ENCODE data around the gene PCDHGB2.
A peak's percentile ranks its signal among the peaks of the same experiment; 100 is the strongest.
"Not testable (repeated sequence)": the region's sequence is repeated elsewhere in the genome, so short reads cannot be mapped to it uniquely, and the experiment has no call there.

Gene PCDHGB2

GRCh38 chr5:141359790-141360426 is at the start of gene PCDHGB2:
Gene PCDHGB2, plus strand, starts transcription at chr5:141359994. Its CDS starts 142 bp downstream, at chr5:141360136.
- DNase-seq, result no peak

DNA sequence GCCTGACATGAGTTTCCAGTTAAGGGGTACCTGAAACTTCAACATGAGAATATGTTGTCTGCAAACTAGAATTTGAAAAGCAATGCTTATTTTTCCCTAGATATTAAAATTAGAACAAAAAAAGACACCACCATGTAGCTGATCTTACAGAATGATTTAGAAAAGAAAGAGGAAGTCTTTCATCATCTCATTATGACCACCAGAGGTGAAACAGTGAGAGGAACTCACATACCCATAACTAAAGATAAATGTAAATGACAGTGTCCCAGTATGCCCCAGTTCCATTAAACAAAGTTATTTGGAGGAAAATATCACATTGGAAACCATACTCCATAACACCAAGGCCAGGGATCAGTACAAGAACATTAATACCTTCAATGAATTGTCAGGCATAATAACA is 46.1 kb upstream of the PCDHGB2 start:
- DNase-seq, result no peak

GRCh38 chr5:141316963-141317362 is 42.8 kb upstream of the PCDHGB2 start:
- DNase-seq, result not testable (repeated sequence)

- DNase-seq, result no peak
These were observed 40.6 kb upstream of the PCDHGB2 start for GRCh38 chr5:141319202-141319601.

- DNase-seq, result no peak
These were observed 40.1 kb upstream of the PCDHGB2 start for GRCh38 chr5:141319699-141320098.

DNA sequence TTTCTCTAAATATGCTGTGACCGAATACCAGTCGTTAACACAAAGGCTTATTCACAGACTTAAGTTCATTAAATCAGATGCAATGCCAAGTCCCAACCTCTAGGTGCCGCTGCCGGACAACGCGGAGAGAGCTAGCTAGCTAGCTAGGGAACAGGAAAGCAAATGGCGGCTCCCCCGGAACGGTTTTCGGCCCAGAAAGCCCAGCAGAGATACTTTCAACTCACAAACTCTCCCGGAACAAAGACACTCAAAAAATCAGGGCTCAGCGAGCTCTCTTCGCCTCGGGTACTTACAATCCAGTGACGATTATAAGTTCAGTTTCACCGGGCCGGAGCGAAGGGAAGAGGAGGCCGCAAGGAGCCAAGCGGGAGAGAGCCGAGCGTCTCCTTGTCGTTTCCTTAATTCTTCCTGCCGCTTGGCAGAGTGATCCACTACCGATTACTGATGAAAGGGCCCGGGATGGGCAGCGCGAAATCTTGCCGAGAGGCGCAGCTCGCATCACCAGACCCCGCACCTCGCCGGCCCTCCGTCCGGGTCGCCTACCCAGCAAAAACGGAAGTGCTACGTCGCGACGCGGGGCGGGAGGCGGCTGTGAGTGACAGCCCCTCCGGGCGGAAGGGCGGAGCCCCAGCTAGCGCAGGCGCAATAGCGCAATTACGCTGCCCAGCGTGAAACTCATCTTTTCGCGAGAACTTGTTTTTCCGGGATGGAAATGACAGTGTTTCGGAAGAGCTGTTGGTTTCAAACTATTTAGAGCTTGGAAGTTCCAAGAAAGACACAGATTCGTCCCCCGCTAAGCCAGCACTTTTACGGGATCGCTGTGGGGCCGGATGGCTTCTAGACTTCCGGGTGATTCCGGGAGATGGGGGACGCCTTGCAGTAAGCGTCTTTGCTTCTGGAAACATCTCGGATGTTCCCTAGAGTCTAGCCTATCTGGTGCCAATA is 39.3 kb upstream of the PCDHGB2 start, which contains the start of gene TAF7:
Gene TAF7, minus strand, starts transcription at position 560 of the 945 bp plus-strand sequence. CDS start 740 bp downstream, outside the sequence.
- DNase-seq, result peak; percentile 22

GRCh38 chr5:141322261-141322660 is 37.5 kb upstream of the PCDHGB2 start:
- DNase-seq, result no peak

- DNase-seq, result no peak
These were observed 33.5 kb upstream of the PCDHGB2 start for GRCh38 chr5:141326088-141326854.

- no peak for DNase-seq
These were observed 31.6 kb upstream of the PCDHGB2 start for GRCh38 chr5:141328231-141328630.

GRCh38 chr5:141330299-141331080 is 29.3 kb upstream of the PCDHGB2 start, which contains the start of gene PCDHGA1:
Gene PCDHGA1, plus strand, starts transcription at chr5:141330514.
- no peak for DNase-seq

DNA sequence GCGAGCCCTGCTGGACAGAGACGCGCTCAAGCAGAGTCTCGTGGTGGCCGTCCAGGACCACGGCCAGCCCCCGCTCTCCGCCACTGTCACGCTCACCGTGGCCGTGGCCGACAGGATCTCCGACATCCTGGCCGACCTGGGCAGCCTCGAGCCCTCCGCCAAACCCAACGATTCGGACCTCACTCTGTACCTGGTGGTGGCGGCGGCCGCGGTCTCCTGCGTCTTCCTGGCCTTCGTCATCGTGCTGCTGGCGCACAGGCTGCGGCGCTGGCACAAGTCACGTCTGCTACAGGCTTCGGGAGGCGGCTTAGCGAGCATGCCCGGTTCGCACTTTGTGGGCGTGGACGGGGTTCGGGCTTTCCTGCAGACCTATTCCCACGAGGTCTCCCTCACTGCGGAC is 27.2 kb upstream of the PCDHGB2 start:
- DNase-seq, result not testable (repeated sequence)

DNA sequence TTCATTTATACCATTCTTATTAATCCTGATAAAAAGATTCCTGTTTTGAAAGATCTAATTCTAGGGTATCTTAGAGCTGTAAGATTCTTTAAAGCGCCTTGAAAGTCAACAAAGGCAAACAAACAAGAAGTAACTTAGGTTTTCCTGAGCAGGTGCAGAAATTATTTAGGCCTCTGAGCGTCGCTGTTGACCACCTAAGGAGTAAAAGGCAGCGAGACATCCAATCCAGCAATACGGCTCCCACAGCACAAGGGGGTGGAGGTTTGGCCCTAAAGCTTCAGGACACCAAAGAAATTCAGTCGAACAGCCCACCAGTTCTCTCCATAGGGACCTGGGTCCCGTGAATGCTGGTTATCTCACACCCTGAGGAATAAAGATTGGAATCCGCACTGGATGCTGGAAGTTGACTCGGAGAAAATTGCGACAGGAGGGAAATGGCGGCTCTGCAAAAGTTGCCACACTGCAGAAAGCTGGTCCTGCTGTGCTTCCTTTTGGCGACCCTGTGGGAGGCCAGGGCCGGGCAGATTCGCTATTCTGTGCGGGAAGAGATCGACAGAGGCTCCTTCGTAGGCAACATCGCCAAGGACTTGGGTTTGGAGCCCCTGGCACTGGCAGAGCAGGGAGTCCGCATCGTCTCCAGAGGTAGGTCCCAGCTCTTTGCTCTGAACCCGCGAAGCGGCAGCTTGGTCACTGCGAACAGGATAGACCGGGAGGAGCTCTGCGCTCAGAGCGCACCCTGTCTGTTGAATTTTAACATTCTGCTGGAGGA is 21.1 kb upstream of the PCDHGB2 start, which contains the start of gene PCDHGA2:
Gene PCDHGA2, plus strand, starts transcription at position 223 of the 769 bp plus-strand sequence.
- DNase-seq, result no peak

- DNase-seq, result not testable (repeated sequence)
These were observed 18.9 kb upstream of the PCDHGB2 start for GRCh38 chr5:141340781-141341354.

GRCh38 chr5:141342773-141343172 is 17.0 kb upstream of the PCDHGB2 start:
- DNase-seq, result no peak

GRCh38 chr5:141343242-141343952 is 16.4 kb upstream of the PCDHGB2 start, which contains the start of gene PCDHGA3:
Gene PCDHGA3, plus strand, starts transcription at chr5:141343829. Its CDS starts 205 bp downstream, at chr5:141344034.
- DNase-seq, result no peak

DNA sequence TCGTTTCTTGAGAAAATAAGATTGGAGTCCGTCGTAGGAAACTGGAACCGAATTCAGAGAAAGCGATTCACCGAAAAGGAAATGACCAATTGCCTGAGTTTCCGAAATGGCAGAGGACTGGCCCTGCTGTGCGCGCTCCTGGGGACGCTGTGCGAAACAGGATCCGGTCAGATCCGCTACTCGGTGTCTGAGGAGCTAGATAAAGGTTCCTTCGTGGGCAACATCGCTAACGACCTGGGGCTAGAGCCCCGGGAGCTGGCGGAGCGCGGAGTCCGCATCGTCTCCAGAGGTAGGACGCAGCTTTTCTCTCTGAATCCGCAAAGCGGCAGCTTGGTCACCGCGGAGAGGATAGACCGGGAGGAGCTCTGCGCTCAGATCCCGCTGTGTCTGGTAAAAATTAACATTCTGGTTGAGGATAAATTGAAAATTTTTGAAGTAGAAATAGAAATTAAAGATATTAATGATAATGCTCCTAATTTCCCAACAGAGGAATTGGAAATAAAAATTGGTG is 15.8 kb upstream of the PCDHGB2 start:
- DNase-seq, result no peak

GRCh38 chr5:141345327-141345726 is 14.5 kb upstream of the PCDHGB2 start:
- no peak for DNase-seq

- DNase-seq, result not testable (repeated sequence)
These were observed 13.8 kb upstream of the PCDHGB2 start for GRCh38 chr5:141346017-141346416.

GRCh38 chr5:141349917-141350619 is 9.7 kb upstream of the PCDHGB2 start, which contains the start of gene PCDHGB1:
Gene PCDHGB1, plus strand, starts transcription at chr5:141350099. Its CDS starts 162 bp downstream, at chr5:141350261.
- no peak for DNase-seq

Measured in NCI-H1417 treated with DMSO at 0.1 percent for 48 hours (cell line).